ENCODE measurements around the gene TMEM30B.

The TMEM30B gene

GRCh38 chr14:61300209-61300608 is 19.1 kb upstream of the TMEM30B start:
- no peak for DNase-seq (ENCODE audit: low read depth in 2 of 3, low spot score in 1 of 3)

- no peak for DNase-seq (ENCODE audit: low read depth in 2 of 3, low spot score in 1 of 3)
Observed at GRCh38 chr14:61298824-61299223, 17.7 kb upstream of the TMEM30B start.

GRCh38 chr14:61297581-61297980 is 16.4 kb upstream of the TMEM30B start:
- no peak for DNase-seq (ENCODE audit: low read depth in 2 of 3, low spot score in 1 of 3)

GRCh38 chr14:61296719-61297502 is 15.8 kb upstream of the TMEM30B start:
- DNase-seq (ENCODE audit: low read depth in 2 of 3, low spot score in 1 of 3), result peak in 1 of 3 donors; percentile 53

DNA sequence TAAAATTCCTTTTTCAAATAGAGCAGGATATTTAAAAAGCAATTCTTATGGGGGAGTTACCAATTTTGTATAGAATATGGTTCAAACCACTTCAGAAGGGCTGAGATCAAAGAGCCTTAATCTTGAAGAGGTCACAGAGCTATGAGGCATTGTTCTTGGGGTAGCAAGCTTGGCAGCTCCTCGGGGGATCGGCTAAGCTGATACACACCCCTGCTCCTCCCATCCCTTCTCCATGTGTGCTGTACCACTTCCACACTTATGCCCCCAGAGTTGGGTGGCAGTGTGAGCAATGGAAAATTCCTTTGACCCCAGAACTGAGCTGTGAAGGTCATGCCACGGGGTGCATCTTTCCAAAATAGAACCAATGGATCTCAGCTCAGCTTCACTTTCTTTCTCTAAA is 15.0 kb upstream of the TMEM30B start:
- DNase-seq (ENCODE audit: low read depth in 2 of 3, low spot score in 1 of 3), result no peak

DNA sequence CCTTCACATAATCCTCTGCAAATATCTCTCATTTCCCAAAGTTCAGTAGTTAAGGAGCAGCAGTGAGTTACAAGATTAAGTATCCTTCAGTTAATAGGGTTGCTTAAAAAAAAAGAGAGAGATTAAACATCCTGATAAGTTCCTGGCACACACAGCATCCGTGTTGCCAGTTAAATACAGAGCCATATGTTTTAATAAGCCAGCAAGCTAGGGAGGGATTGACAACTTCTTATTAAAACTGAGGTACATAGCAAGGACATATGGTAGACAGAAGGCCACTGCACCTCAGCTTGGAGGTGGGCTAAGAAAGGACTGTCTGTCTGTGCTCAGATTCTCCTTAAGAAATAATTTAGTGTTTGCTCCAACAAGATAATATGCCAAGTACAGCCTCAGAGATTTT is 9.6 kb upstream of the TMEM30B start:
- no peak for DNase-seq (ENCODE audit: low read depth in 2 of 3, low spot score in 1 of 3)

DNA sequence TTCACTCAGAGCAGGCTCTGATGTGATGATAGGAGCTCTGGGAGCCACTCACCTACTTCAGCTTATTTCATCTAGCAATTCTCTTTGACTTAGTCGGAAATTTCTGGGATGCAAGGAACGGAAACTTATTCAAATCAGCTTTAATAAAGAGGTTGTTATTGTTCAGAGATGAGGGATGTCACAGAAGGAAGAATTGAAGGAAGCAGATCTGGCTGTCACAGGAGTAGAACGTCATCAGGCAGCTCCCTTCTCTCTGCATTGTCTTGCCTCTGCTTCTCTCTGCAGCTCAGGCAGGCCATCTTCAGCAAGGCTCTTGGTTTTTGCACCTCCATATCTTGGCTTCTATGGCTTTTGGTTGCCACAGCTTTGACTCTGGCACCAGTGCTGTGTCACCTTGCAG is 7.6 kb upstream of the TMEM30B start:
- DNase-seq (ENCODE audit: low read depth in 2 of 3, low spot score in 1 of 3), result no peak

DNA sequence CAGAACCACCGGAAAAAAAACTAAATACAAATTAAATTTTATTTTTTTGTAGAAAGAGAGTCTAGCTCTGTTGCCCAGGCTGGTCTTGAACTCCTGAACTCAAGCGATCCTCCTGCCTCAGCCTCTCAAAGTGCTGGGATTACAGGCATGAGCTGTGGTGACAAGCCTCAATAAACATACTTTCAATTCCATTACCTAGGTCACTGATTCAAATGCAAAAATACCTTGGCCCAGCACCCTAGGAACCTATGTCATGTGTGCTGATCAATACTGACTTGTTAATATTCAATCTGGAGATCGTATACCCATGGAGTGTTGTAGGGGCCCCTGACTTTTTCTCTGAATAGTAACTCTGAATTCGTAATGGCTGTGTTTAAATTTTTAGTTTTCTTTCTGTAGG is 7.1 kb upstream of the TMEM30B start:
- no peak for DNase-seq (ENCODE audit: low read depth in 2 of 3, low spot score in 1 of 3)

GRCh38 chr14:61287196-61287595 is 6.1 kb upstream of the TMEM30B start:
- DNase-seq (ENCODE audit: low read depth in 2 of 3, low spot score in 1 of 3), result no peak

- no peak for DNase-seq (ENCODE audit: low read depth in 2 of 3, low spot score in 1 of 3)
Observed at GRCh38 chr14:61285364-61285763, 4.2 kb upstream of the TMEM30B start.

- no peak for DNase-seq (ENCODE audit: low read depth in 2 of 3, low spot score in 1 of 3)
Observed at GRCh38 chr14:61284001-61284400, 2.9 kb upstream of the TMEM30B start.

DNA sequence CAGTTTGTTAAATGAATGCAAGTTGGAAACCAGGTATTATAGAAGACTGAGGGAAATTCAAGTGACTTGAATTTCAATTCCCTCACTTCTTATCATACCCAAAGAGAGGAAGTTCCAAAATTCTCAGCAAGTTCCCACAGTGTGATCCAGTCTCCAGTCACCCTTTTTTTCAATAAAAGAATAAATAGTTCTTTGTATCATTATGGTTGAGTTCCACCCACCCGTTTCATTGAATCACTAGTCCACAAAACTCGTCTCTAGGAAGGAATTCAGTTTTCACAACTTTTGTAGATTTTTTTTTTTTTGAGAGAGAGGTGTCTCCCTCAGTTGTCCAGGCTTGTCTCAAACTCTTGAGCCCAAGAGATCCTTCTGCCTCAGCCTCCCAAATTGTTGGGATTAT is 1.6 kb upstream of the TMEM30B start:
- DNase-seq (ENCODE audit: low read depth in 2 of 3, low spot score in 1 of 3), result no peak

DNA sequence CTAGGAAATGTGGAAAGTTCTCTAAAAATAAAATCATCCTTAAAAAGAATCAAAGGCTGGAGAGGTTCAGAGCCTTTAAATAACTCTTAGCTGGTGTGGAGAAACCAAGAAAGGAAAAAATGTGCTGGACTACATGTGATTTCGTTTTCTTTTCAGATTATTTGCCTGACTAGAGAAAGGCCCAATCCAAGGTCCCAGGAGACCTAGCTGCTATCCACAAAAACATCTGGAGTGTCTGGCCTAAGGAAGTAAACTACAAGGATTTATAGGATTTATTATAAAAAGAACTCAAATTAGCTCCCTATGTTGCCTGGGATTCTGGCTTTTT is 774 bp upstream of the TMEM30B start:
- no peak for DNase-seq (ENCODE audit: low read depth in 2 of 3, low spot score in 1 of 3)

GRCh38 chr14:61280526-61281185 is 482 bp downstream of the TMEM30B start:
- DNase-seq (ENCODE audit: low read depth in 2 of 3, low spot score in 1 of 3), result peak; percentile 54 to 75 (median 63)

DNA sequence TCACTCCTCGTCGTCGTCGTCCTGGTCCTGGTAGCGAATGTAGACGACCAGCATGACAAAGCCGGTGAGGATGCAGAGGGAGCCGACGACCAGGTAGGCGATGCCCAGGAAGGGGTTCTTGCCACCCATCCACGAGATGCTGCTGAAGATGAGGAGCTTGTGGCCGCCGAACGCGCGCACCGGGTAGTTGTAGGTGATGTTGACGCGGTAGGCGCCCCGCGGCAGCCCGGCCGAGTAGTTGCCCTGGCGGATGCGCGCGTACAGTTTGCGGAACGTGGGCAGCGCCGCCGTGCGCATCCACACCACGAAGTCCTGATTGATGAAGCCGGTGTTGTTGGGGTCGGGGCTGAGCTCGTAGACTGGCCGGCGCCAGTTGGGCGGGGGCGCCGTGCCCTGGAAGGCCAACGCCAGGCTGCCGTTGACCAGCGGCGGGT is 1.0 kb downstream of the TMEM30B start:
- DNase-seq (ENCODE audit: low read depth in 2 of 3, low spot score in 1 of 3), result peak in 2 of 3 donors; percentile 25 to 26

GRCh38 chr14:61279082-61279481 is 2.1 kb downstream of the TMEM30B start:
- no peak for DNase-seq (ENCODE audit: low read depth in 2 of 3, low spot score in 1 of 3)

GRCh38 chr14:61277784-61278183 is 3.4 kb downstream of the TMEM30B start:
- no peak for DNase-seq (ENCODE audit: low read depth in 2 of 3, low spot score in 1 of 3)

- DNase-seq (ENCODE audit: low read depth in 2 of 3, low spot score in 1 of 3), result no peak
Observed at GRCh38 chr14:61277232-61277631, 3.9 kb downstream of the TMEM30B start.

GRCh38 chr14:61271552-61271951 is 9.6 kb downstream of the TMEM30B start:
- DNase-seq (ENCODE audit: low read depth in 2 of 3, low spot score in 1 of 3), result no peak

- no peak for DNase-seq (ENCODE audit: low read depth in 2 of 3, low spot score in 1 of 3)
Observed at GRCh38 chr14:61270714-61271113, 10.4 kb downstream of the TMEM30B start.

DNA sequence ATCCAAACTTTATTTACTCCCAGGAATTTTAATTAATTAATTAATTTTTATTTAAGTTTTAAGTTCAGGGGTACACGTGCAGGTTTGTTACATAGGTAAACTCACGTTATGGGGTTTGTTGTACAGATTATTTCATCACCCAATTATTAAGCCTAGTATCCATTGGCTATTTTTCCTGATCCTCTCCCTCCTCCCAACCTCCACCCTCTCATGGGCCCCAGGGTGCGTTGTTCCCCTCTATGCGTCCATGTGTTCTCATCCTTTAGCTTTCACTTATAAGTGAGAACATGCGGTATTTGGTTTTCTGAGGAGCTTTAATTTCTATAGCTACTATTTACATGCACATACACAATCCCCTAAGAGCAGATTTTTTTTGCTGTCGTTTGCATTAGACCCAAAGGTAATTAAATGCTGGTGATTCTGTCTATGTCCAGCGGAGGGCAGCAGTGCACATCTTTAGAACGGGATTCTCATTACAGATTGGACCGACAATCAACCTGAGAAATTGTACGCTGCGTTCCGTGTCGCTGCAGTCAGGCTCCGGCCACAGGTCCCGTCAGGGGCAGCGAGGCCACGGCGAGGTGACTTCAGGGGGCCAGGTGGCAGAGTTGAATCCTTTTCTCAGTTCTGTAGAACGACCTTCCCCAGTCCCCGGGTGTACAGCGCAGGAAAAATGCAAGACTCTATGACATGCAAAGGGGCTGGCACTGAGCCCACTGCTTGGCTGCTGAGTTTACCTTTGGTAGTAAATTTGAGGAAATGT is 11.6 kb downstream of the TMEM30B start:
- DNase-seq (ENCODE audit: low read depth in 2 of 3, low spot score in 1 of 3), result peak; percentile 62 to 72 (median 66)

- DNase-seq (ENCODE audit: low read depth in 2 of 3, low spot score in 1 of 3), result no peak
Observed at GRCh38 chr14:61268812-61269211, 12.3 kb downstream of the TMEM30B start.

All from stimulated activated CD4-positive, alpha-beta T cell treated with anti-CD3 and anti-CD28 coated beads, Interleukin-12 subunit alpha, Interleukin-12 subunit beta, amount 100 ng/mL, for 48 hours (primary cell).